Fibroblast of lung (primary cell): ENCODE measurements around the gene IKZF2. TPM values are rescaled to one million over a fixed set of nuclear protein-coding genes. Genes with fewer than 3 reads are reported as not detected.

Experiments used
- DNase-seq, 2 donors: peaks; one replicate each; pipeline versions ENCODE4 v3.0.0 to v3.0.0-alpha.2; 2010; ENCODE audit warnings: low read depth in 2 of 2
- H2AFZ ChIP-seq: 2 replicates; pipeline ENCODE4 v1.5.1; 2012; ENCODE audit warnings: low read length, control low read depth, inconsistent platforms
- H3K27ac ChIP-seq: 2 replicates; pipeline ENCODE4 v1.5.1; 2011; ENCODE audit warnings: low read length, control low read depth; ENCODE audit not compliant: insufficient read depth
- H3K27me3 ChIP-seq: 2 replicates; pipeline ENCODE4 v1.5.1; 2011; ENCODE audit warnings: mild to moderate bottlenecking, low read length; ENCODE audit not compliant: control insufficient read depth, insufficient read depth
- H3K36me3 ChIP-seq: 2 replicates; pipeline ENCODE4 v1.5.1; 2011; ENCODE audit warnings: low read length; ENCODE audit not compliant: control insufficient read depth, insufficient read depth
- H3K4me1 ChIP-seq: 2 replicates; pipeline ENCODE4 v1.5.1; 2011; ENCODE audit warnings: low read length; ENCODE audit not compliant: control insufficient read depth, insufficient read depth; ENCODE audit errors: extremely low read depth
- H3K4me2 ChIP-seq: 2 replicates; pipeline ENCODE4 v1.5.1; 2011; ENCODE audit warnings: low read length, control low read depth; ENCODE audit not compliant: insufficient read depth; ENCODE audit errors: extremely low read depth
- H3K4me3 ChIP-seq, 4 experiments: fragments of 200-600 bp in 1 of 4; sonication (generic) in 1 of 4; replicated peaks in 1 of 4; 2 replicates each; pipeline ENCODE4 v1.5.1; 2011 to 2016; ENCODE audit warnings: low read length in 4 of 4, low read depth in 3 of 4, mild to moderate bottlenecking in 3 of 4, control low read depth in 2 of 4, inconsistent platforms in 1 of 4, mixed read lengths in 1 of 4; ENCODE audit not compliant: insufficient read depth in 1 of 4; ENCODE audit errors: control extremely low read depth in 1 of 4
- H3K79me2 ChIP-seq: 2 replicates; pipeline ENCODE4 v1.5.1; 2012; ENCODE audit warnings: mild to moderate bottlenecking, low read length, inconsistent platforms; ENCODE audit not compliant: control insufficient read depth, insufficient read depth
- H3K9ac ChIP-seq: 2 replicates; pipeline ENCODE4 v1.5.1; 2011; ENCODE audit warnings: mild to moderate bottlenecking, low read length, control low read depth; ENCODE audit not compliant: insufficient read depth
- H3K9me3 ChIP-seq: 2 replicates; pipeline ENCODE4 v1.5.1; 2012; ENCODE audit warnings: low read depth, low read length; ENCODE audit not compliant: control insufficient read depth, insufficient read depth
- H4K20me1 ChIP-seq: 2 replicates; pipeline ENCODE4 v1.5.1; 2011; ENCODE audit warnings: low read length; ENCODE audit not compliant: control insufficient read depth, insufficient read depth; ENCODE audit errors: extremely low read depth
- CTCF ChIP-seq, 2 donors: IDR thresholded peaks in 1 of 2; conservative IDR thresholded peaks in 1 of 2; 1 replicate in 1 of 2; 2 replicates in 1 of 2; pipeline ENCODE4 v1.5.1; 2011 to 2012; ENCODE audit warnings: low read length in 2 of 2, control low read depth in 1 of 2, inconsistent platforms in 1 of 2, low read depth in 1 of 2, mild to moderate bottlenecking in 1 of 2
- EZH2 ChIP-seq: IDR thresholded peaks from 2 replicates; pipeline ENCODE4 v1.5.1; 2012; ENCODE audit warnings: low read length, control low read depth, mild to moderate bottlenecking; ENCODE audit errors: missing control alignments
- polyA plus RNA-seq, 2 donors: library from polyadenylated mRNA; depleted of rRNA in 1 of 2; stranded (reverse) in 1 of 2; unstranded in 1 of 2; fragments of >200 nt; gene quantifications; 2 replicates each; pipeline ENCODE4 v1.2.1, GENCODE V29; 2011 to 2012; ENCODE audit warnings: missing spikeins in 1 of 2
- total RNA-seq: library from RNA; depleted of rRNA; stranded (reverse); fragments of >200 nt; gene quantifications from 2 replicates; pipeline ENCODE4 v1.2.1, GENCODE V29; 2014

IKZF2 gene
- total and polyA plus RNA-seq, 2 donors (not counting 1 experiment from before 2014, with no cell fraction given), result 4.9 to 17.2 TPM

- DNase-seq, result no peak
- no peaks in the 10 kb centered on the region for H3K27me3 ChIP-seq
- H3K79me2 ChIP-seq, result no peaks in the 10 kb centered on the region
- H3K27ac ChIP-seq, result no peak overlapping the region
- no peak overlapping the region for H3K4me2 ChIP-seq
- H3K4me3 ChIP-seq, result no peak overlapping the region
- no peak for TF ChIP-seq EZH2
- no peaks in the 10 kb centered on the region for H4K20me1 ChIP-seq
- H3K4me1 ChIP-seq, result no peaks in the 10 kb centered on the region
- no peaks in the 10 kb centered on the region for H3K9me3 ChIP-seq
- H3K36me3 ChIP-seq, result no peaks in the 10 kb centered on the region
- no peak overlapping the region for H2AFZ ChIP-seq
- no peak overlapping the region for H3K9ac ChIP-seq
Measured at GRCh38 chr2:213010106-213010779, 141.2 kb downstream of the IKZF2 start.

- Histone ChIP-seq H3K4me3 (no peak overlapping the region), H3K79me2 (no peaks in the 10 kb centered on the region), H3K4me1 (no peaks in the 10 kb centered on the region), H3K27me3 (no peaks in the 10 kb centered on the region), H3K4me2 (no peak overlapping the region), H3K9me3 (no peaks in the 10 kb centered on the region), H3K36me3 (no peaks in the 10 kb centered on the region), H3K9ac (no peak overlapping the region), H4K20me1 (no peaks in the 10 kb centered on the region), H2AFZ (no peak overlapping the region), H3K27ac (no peak overlapping the region)
- DNase-seq, result peak in 1 of 2 donors; percentile 15
- no peak for TF ChIP-seq EZH2
- no peak for TF ChIP-seq CTCF (conservative IDR thresholded peaks at IDR 0.05 in 1 of 2, IDR thresholded peaks at IDR 0.05 in 1 of 2; ENCODE audit: low read depth in 1 of 2, low read length in 2 of 2)
Measured at GRCh38 chr2:213007290-213007838, 144.0 kb downstream of the IKZF2 start.

GRCh38 chr2:213004197-213004821 is 147.1 kb downstream of the IKZF2 start:
- TF ChIP-seq CTCF (conservative IDR thresholded peaks at IDR 0.05 in 1 of 2, IDR thresholded peaks at IDR 0.05 in 1 of 2; ENCODE audit: low read depth in 1 of 2, low read length in 2 of 2) (no peak), EZH2 (no peak)
- Histone ChIP-seq H4K20me1 (no peaks in the 10 kb centered on the region), H3K4me2 (no peak overlapping the region), H3K79me2 (no peaks in the 10 kb centered on the region), H3K4me3 (no peak overlapping the region), H3K4me1 (no peaks in the 10 kb centered on the region), H3K27me3 (no peaks in the 10 kb centered on the region), H2AFZ (no peak overlapping the region), H3K27ac (no peak overlapping the region), H3K36me3 (no peaks in the 10 kb centered on the region), H3K9ac (no peak overlapping the region), H3K9me3 (no peaks in the 10 kb centered on the region)
- peak in 1 of 2 donors; percentile 9 for DNase-seq
